Prostate gland (tissue), 2 donors: ENCODE data around the gene MKLN1.

Experiments
- POLR2A ChIP-seq: fragments of 450-650 bp; IDR thresholded peaks from one replicate; pipeline ENCODE4 v1.6.1; 2016; ENCODE audit warnings: antibody characterized with exemption, mild to moderate bottlenecking
- TF ChIP-seq, protein P1 (sequence below), 4 experiments: fragments of 200-600 bp in 2 of 4; fragments of 450-650 bp in 2 of 4; sonication (generic) in 2 of 4; IDR thresholded peaks; 1 replicate in 3 of 4; 2 replicates in 1 of 4; pipeline ENCODE4 v1.5.1; 2016 to 2019; ENCODE audit warnings: antibody characterized with exemption in 4 of 4, mild to moderate bottlenecking in 2 of 4, moderate library complexity in 2 of 4

- TF ChIP-seq POLR2A: no peak
- TF ChIP-seq, protein P1, sequence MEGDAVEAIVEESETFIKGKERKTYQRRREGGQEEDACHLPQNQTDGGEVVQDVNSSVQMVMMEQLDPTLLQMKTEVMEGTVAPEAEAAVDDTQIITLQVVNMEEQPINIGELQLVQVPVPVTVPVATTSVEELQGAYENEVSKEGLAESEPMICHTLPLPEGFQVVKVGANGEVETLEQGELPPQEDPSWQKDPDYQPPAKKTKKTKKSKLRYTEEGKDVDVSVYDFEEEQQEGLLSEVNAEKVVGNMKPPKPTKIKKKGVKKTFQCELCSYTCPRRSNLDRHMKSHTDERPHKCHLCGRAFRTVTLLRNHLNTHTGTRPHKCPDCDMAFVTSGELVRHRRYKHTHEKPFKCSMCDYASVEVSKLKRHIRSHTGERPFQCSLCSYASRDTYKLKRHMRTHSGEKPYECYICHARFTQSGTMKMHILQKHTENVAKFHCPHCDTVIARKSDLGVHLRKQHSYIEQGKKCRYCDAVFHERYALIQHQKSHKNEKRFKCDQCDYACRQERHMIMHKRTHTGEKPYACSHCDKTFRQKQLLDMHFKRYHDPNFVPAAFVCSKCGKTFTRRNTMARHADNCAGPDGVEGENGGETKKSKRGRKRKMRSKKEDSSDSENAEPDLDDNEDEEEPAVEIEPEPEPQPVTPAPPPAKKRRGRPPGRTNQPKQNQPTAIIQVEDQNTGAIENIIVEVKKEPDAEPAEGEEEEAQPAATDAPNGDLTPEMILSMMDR (IDR thresholded peaks at IDR 0.05): no peak
Measured at GRCh38 chr7:131391145-131391544, 63.5 kb downstream of the MKLN1 start.
